HCT116 (cell line): Measurements from ENCODE around the gene DLX4. TPM values are rescaled to one million over a fixed set of nuclear protein-coding genes. Genes with fewer than 3 reads are reported as not detected.

Source experiments
- ATAC-seq: fragments of 200-7000 bp; cut with Tn5 transposase; 2 replicates; pipeline ENCODE4 v1.9.1; 2020; ENCODE audit warnings: mild to moderate bottlenecking, moderate library complexity
- BruUV-seq: library from RNA; stranded (reverse); fragments of 400-500 nt; replicated peaks from 2 replicates; lab custom pipeline; 2021; lab: Mats Ljungman, UMichigan
- CTCF ChIA-PET: fragments of 300-600 bp; sonication (Branson Sonifier 250); formaldehyde crosslinking; loops from one replicate; lab custom pipeline; 2021; ENCODE audit warnings: antibody characterized with exemption; lab: Charles Lee
- POLR2A ChIA-PET: fragments of 300-600, 350-600 bp; sonication (Branson Sonifier 250); formaldehyde crosslinking; loops from one replicate; lab custom pipeline; 2021; ENCODE audit warnings: antibody characterized with exemption; lab: Charles Lee
- RAD21 ChIA-PET, 2 experiments: fragments of 300-600 bp; sonication (Branson Sonifier 250); formaldehyde crosslinking; loops; one replicate each; lab custom pipeline; 2023; ENCODE audit warnings: low total read pairs in 2 of 2; ENCODE audit not compliant: uncharacterized antibody in 2 of 2, unreplicated experiment in 2 of 2, low non-redundant PET in 1 of 2; lab: Charles Lee
- DNase-seq: peaks from one replicate; pipeline ENCODE4 v3.0.0-alpha.2; 2010; ENCODE audit warnings: low read depth, low spot score
- H2AFZ ChIP-seq: fragments of 200-600 bp; shearing (Covaris generic), sonication (generic); 2 replicates; pipeline ENCODE4 v1.6.1; 2017; ENCODE audit warnings: low read depth, mixed run types, mixed read lengths, antibody characterized with exemption, low read length; ENCODE audit not compliant: poor library complexity, severe bottlenecking
- H3K27ac ChIP-seq: 2 replicates; pipeline ENCODE4 v1.5.1; 2012; ENCODE audit warnings: low read depth, low read length
- H3K27me3 ChIP-seq: fragments of 200-600 bp; sonication (generic); 2 replicates; pipeline ENCODE4 v1.6.1; 2016; ENCODE audit warnings: mixed run types, low read length, mixed read lengths; ENCODE audit not compliant: insufficient read depth
- H3K36me3 ChIP-seq, 2 experiments: fragments of 200-500 bp in 1 of 2; fragments of 200-600 bp in 1 of 2; sonication (Bioruptor generic) in 1 of 2; sonication (generic) in 1 of 2; 2 replicates each; pipeline versions ENCODE4 v1.5.1 to v1.6.1; 2014 to 2016; ENCODE audit warnings: low read length in 2 of 2, inconsistent platforms in 1 of 2, mixed read lengths in 1 of 2, mixed run types in 1 of 2; ENCODE audit not compliant: insufficient read depth in 2 of 2, control insufficient read depth in 1 of 2
- H3K4me1 ChIP-seq, 2 experiments: fragments of 200-600 bp in 1 of 2; sonication (generic) in 1 of 2; 2 replicates each; pipeline versions ENCODE4 v1.5.1 to v1.6.1; 2012 to 2017; ENCODE audit warnings: low read length in 2 of 2, inconsistent platforms in 1 of 2, mild to moderate bottlenecking in 1 of 2, mixed read lengths in 1 of 2, mixed run types in 1 of 2, moderate library complexity in 1 of 2; ENCODE audit not compliant: insufficient read depth in 2 of 2, control insufficient read depth in 1 of 2
- H3K4me2 ChIP-seq: fragments of 200-600 bp; sonication (generic); 2 replicates; pipeline ENCODE4 v1.6.1; 2017; ENCODE audit warnings: mixed run types, low read length, mixed read lengths
- H3K4me3 ChIP-seq, 2 experiments: fragments of 200-600 bp in 1 of 2; sonication (generic) in 1 of 2; replicated peaks in 1 of 2; 2 replicates each; pipeline ENCODE4 v1.5.1; 2011 to 2016; ENCODE audit warnings: low read length in 2 of 2, control low read depth in 1 of 2, low read depth in 1 of 2, mild to moderate bottlenecking in 1 of 2, mixed read lengths in 1 of 2, mixed run types in 1 of 2
- H3K79me2 ChIP-seq: fragments of 200-600 bp; sonication (generic); 2 replicates; pipeline ENCODE4 v1.6.1; 2017; ENCODE audit warnings: mild to moderate bottlenecking, mixed run types, low read length, moderate library complexity, mixed read lengths; ENCODE audit not compliant: insufficient read depth
- H3K9ac ChIP-seq: fragments of 200-600 bp; sonication (generic); 2 replicates; pipeline ENCODE4 v1.6.1; 2016; ENCODE audit warnings: low read length, mixed read lengths
- H3K9me2 ChIP-seq: fragments of 200-600 bp; sonication (generic), shearing (Covaris generic); 2 replicates; pipeline ENCODE4 v1.6.1; 2017; ENCODE audit warnings: mixed run types, mild to moderate bottlenecking, moderate library complexity; ENCODE audit not compliant: insufficient read depth
- H3K9me3 ChIP-seq, 2 experiments: fragments of 200-500 bp in 1 of 2; fragments of 200-600 bp in 1 of 2; sonication (Bioruptor generic) in 1 of 2; sonication (generic) in 1 of 2; 2 replicates each; pipeline ENCODE4 v1.6.1; 2014 to 2017; ENCODE audit warnings: low read length in 2 of 2, mixed read lengths in 2 of 2, inconsistent platforms in 1 of 2, low read depth in 1 of 2, mild to moderate bottlenecking in 1 of 2, mixed run types in 1 of 2, moderate library complexity in 1 of 2; ENCODE audit not compliant: control insufficient read depth in 1 of 2, insufficient read depth in 1 of 2
- H4K20me1 ChIP-seq: fragments of 200-600 bp; sonication (generic), shearing (Covaris generic); 2 replicates; pipeline ENCODE4 v1.6.1; 2017; ENCODE audit warnings: mixed run types, mild to moderate bottlenecking, moderate library complexity; ENCODE audit not compliant: insufficient read depth
- CEBPB ChIP-seq: IDR thresholded peaks from 2 replicates; pipeline ENCODE4 v1.6.1; 2012; ENCODE audit warnings: low read depth
- ELF1 ChIP-seq: IDR thresholded peaks from 2 replicates; pipeline ENCODE4 v1.6.1; 2012; ENCODE audit warnings: low read depth, borderline replicate concordance
- EZH2 ChIP-seq: fragments of 200-600 bp; sonication (generic); IDR thresholded peaks from 2 replicates; pipeline ENCODE4 v1.6.1; 2017; ENCODE audit warnings: antibody characterized with exemption, mixed run types
- EZH2phosphoT487 ChIP-seq: fragments of 200-600 bp; IDR thresholded peaks from 2 replicates; pipeline ENCODE4 v1.6.1; 2018; ENCODE audit warnings: antibody characterized with exemption, borderline replicate concordance
- FOSL1 ChIP-seq: IDR thresholded peaks from 2 replicates; pipeline ENCODE4 v1.6.1; 2012; ENCODE audit warnings: low read depth
- JUND ChIP-seq: IDR thresholded peaks from 2 replicates; pipeline ENCODE4 v1.6.1; 2012
- POLR2AphosphoS5 ChIP-seq: IDR thresholded peaks from 2 replicates; pipeline ENCODE4 v1.6.1; 2011; ENCODE audit warnings: mild to moderate bottlenecking, low read depth, low read length, moderate library complexity
- RAD21 ChIP-seq: IDR thresholded peaks from 2 replicates; pipeline ENCODE4 v1.6.1; 2012; ENCODE audit warnings: low read depth, mild to moderate bottlenecking
- SRF ChIP-seq: IDR thresholded peaks from 2 replicates; pipeline ENCODE4 v1.6.1; 2012; ENCODE audit warnings: low read depth
- TCF7L2 ChIP-seq: IDR thresholded peaks from 2 replicates; pipeline ENCODE4 v1.7.0; 2011; ENCODE audit warnings: borderline replicate concordance, inconsistent platforms; ENCODE audit not compliant: insufficient read depth, insufficient read length; ENCODE audit errors: extremely low read depth
- YY1 ChIP-seq: IDR thresholded peaks from 2 replicates; pipeline ENCODE4 v1.6.1; 2011; ENCODE audit warnings: low read length, low read depth, moderate library complexity, mild to moderate bottlenecking; ENCODE audit not compliant: insufficient replicate concordance; ENCODE audit errors: extremely low read depth
- intact Hi-C: fragments of 100-400 bp; cut with micrococcal nuclease; formaldehyde crosslinking; loops from 2 replicates; pipeline ENCODE4 v1.10.0; 2022
- total RNA-seq: library from RNA; stranded (reverse); gene quantifications from one replicate; pipeline ENCODE4 v1.2.1, GENCODE V29; 2021; ENCODE audit not compliant: unreplicated experiment
- TF ChIP-seq, protein P1 (sequence below), 3 experiments: fragments of 200-600 bp in 1 of 3; sonication (generic) in 1 of 3; IDR thresholded peaks in 2 of 3; conservative IDR thresholded peaks in 1 of 3; 2 replicates each; pipeline ENCODE4 v1.5.1; 2012 to 2017; ENCODE audit warnings: low read depth in 2 of 3, low read length in 2 of 3, antibody characterized with exemption in 1 of 3, borderline replicate concordance in 1 of 3, control low read depth in 1 of 3, mild to moderate bottlenecking in 1 of 3, mixed read lengths in 1 of 3, mixed run types in 1 of 3, moderate library complexity in 1 of 3; ENCODE audit not compliant: insufficient read depth in 1 of 3
- TF ChIP-seq, protein P2 (sequence below): IDR thresholded peaks from 2 replicates; pipeline ENCODE4 v1.6.1; 2012
- TF ChIP-seq, protein P3 (sequence below): IDR thresholded peaks from 2 replicates; pipeline ENCODE4 v1.6.1; 2012; ENCODE audit warnings: low read depth

DLX4 gene
- total RNA-seq, 1 experiment from 2014 or later: 14.0 TPM

DNA sequence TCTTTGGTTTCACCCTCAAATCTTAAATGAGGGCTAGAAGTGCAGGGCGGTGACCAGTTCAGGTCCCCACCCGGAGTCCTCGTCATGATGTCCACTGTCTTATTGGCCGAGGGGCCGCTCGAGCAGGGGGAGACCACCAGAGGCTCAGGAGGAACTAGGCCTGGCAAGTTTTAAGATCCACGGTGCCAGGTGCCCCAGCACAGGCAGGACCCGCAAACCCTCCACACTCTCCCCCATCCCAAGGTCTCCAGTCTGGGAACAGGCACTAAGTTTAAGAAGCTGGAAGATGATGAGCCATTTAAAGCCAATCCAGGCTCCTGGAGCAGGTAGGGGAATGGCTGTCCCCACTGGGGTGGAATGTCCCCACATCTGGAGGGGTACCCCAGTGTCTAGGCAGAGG is 21.9 kb downstream of the DLX4 start (continued):
- TF ChIP-seq, protein P1, sequence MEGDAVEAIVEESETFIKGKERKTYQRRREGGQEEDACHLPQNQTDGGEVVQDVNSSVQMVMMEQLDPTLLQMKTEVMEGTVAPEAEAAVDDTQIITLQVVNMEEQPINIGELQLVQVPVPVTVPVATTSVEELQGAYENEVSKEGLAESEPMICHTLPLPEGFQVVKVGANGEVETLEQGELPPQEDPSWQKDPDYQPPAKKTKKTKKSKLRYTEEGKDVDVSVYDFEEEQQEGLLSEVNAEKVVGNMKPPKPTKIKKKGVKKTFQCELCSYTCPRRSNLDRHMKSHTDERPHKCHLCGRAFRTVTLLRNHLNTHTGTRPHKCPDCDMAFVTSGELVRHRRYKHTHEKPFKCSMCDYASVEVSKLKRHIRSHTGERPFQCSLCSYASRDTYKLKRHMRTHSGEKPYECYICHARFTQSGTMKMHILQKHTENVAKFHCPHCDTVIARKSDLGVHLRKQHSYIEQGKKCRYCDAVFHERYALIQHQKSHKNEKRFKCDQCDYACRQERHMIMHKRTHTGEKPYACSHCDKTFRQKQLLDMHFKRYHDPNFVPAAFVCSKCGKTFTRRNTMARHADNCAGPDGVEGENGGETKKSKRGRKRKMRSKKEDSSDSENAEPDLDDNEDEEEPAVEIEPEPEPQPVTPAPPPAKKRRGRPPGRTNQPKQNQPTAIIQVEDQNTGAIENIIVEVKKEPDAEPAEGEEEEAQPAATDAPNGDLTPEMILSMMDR (IDR thresholded peaks at IDR 0.05 in 2 of 3, conservative IDR thresholded peaks at IDR 0.05 in 1 of 3; ENCODE audit: borderline replicate concordance in 1 of 3, insufficient read depth in 1 of 3, low read depth in 2 of 3, low read length in 2 of 3): no peak
- TF ChIP-seq YY1 (no peak), EZH2 (no peak), JUND (no peak), FOSL1 (no peak), RAD21 (no peak)

DNA sequence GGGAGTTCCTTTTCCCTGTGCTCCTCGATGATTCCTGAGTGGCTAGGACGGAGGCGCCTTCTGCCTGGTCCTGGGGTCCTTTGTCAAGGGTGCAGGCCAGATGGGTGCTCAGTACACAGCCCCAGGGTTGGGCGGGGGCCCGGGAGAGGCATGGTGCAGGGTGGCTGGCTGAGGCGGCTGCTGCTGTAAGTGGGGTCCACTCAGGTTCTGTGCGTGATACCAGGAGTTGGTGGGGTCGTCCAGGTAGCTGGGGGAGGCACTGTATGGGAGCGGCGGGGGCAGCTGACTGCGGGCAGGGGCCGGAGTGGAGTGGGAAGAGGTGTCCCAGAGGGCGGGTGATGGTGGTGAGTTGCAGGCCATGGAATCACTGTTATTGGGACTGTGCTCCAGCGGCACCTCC is 22.4 kb downstream of the DLX4 start:
- TF ChIP-seq TCF7L2 (no peak), RAD21 (no peak), EZH2phosphoT487 (no peak), CEBPB (no peak), JUND (no peak), ELF1 (no peak), POLR2AphosphoS5 (no peak), EZH2 (no peak), YY1 (no peak), SRF (no peak)
- TF ChIP-seq, protein P1 (IDR thresholded peaks at IDR 0.05 in 2 of 3, conservative IDR thresholded peaks at IDR 0.05 in 1 of 3; ENCODE audit: borderline replicate concordance in 1 of 3, insufficient read depth in 1 of 3, low read depth in 2 of 3, low read length in 2 of 3): no peak
- TF ChIP-seq, protein P2, sequence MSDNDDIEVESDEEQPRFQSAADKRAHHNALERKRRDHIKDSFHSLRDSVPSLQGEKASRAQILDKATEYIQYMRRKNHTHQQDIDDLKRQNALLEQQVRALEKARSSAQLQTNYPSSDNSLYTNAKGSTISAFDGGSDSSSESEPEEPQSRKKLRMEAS: no peak
- TF ChIP-seq, protein P3, sequence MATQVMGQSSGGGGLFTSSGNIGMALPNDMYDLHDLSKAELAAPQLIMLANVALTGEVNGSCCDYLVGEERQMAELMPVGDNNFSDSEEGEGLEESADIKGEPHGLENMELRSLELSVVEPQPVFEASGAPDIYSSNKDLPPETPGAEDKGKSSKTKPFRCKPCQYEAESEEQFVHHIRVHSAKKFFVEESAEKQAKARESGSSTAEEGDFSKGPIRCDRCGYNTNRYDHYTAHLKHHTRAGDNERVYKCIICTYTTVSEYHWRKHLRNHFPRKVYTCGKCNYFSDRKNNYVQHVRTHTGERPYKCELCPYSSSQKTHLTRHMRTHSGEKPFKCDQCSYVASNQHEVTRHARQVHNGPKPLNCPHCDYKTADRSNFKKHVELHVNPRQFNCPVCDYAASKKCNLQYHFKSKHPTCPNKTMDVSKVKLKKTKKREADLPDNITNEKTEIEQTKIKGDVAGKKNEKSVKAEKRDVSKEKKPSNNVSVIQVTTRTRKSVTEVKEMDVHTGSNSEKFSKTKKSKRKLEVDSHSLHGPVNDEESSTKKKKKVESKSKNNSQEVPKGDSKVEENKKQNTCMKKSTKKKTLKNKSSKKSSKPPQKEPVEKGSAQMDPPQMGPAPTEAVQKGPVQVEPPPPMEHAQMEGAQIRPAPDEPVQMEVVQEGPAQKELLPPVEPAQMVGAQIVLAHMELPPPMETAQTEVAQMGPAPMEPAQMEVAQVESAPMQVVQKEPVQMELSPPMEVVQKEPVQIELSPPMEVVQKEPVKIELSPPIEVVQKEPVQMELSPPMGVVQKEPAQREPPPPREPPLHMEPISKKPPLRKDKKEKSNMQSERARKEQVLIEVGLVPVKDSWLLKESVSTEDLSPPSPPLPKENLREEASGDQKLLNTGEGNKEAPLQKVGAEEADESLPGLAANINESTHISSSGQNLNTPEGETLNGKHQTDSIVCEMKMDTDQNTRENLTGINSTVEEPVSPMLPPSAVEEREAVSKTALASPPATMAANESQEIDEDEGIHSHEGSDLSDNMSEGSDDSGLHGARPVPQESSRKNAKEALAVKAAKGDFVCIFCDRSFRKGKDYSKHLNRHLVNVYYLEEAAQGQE: no peak
- Histone ChIP-seq H3K4me2 (no peak overlapping the region), H3K4me1 (peaks cover 7 to 15% of the 10 kb centered on the region in 2 experiments; a peak in 2 of 4 replicates), H3K9me3 (no peaks in the 10 kb centered on the region), H3K4me3 (no peak overlapping the region), H3K27ac (no peak overlapping the region), H3K79me2 (no peaks in the 10 kb centered on the region), H3K9ac (no peak overlapping the region), H2AFZ (no peak overlapping the region), H3K36me3 (no peaks in the 10 kb centered on the region), H3K27me3 (peaks cover 9% of the 10 kb centered on the region; the same call in 1 of the 2 replicates), H4K20me1 (no peaks in the 10 kb centered on the region), H3K9me2 (no peaks in the 10 kb centered on the region)
- ATAC-seq: no peak
- ChIA-PET POLR2A (no interaction called here), CTCF (no interaction called here), RAD21 (no interaction called here)
- no TSS peak for BruUV-seq
- DNase-seq: no peak
- intact Hi-C loops: no loop called here
